ENCODE measurements around the gene HCRTR1. TPM values are rescaled to one million over a fixed set of nuclear protein-coding genes. Genes with fewer than 3 reads are reported as not detected.

Gene HCRTR1
- total RNA-seq, 4 donors from 2014 or later = 0.22 TPM; not detected in 3

- no peaks in the 10 kb centered on the region for H3K27me3 ChIP-seq
- H3K9me3 ChIP-seq = no peaks in the 10 kb centered on the region
- WGBS, 2 donors = 58 to 73% methylated on average over 12 of the region's 12 CpGs
- intact Hi-C loops (cut with DNase I) = no loop called here
- H3K4me1 ChIP-seq = peaks cover 17 to 82% (median 39%) of the 10 kb centered on the region in 3 donors
- no peak overlapping the region for H3K4me3 ChIP-seq
- TF ChIP-seq POLR2A (IDR thresholded peaks at IDR 0.05) = no peak
- peak overlapping the region; percentile 60 to 90 (median 86) for H3K27ac ChIP-seq
- H3K36me3 ChIP-seq = peaks cover 0 to 39% (median 0%) of the 10 kb centered on the region in 3 donors
- no peak for DNase-seq
These were observed 35.4 kb upstream of the HCRTR1 start for GRCh38 chr1:31581821-31582810.

- H3K27ac ChIP-seq = peak overlapping the region; percentile 53 to 90 (median 86)
- intact Hi-C loops (cut with DNase I) = no loop called here
- peaks cover 28 to 86% (median 52%) of the 10 kb centered on the region in 3 donors for H3K4me1 ChIP-seq
- H3K4me3 ChIP-seq = peak overlapping the region in 1 of 4 donors; percentile 16
- 64 to 68% methylated on average over 12 to 13 of the region's 16 CpGs for WGBS, 2 donors
- no peaks in the 10 kb centered on the region for H3K9me3 ChIP-seq
- peaks cover 0 to 4% (median 0%) of the 10 kb centered on the region in 4 donors for H3K27me3 ChIP-seq
- H3K36me3 ChIP-seq = peaks cover 0 to 41% (median 0%) of the 10 kb centered on the region in 3 donors
- TF ChIP-seq CTCF (IDR thresholded peaks at IDR 0.05) = no peak
- TF ChIP-seq POLR2A (IDR thresholded peaks at IDR 0.05) = no peak
- DNase-seq = no peak
These were observed 34.2 kb upstream of the HCRTR1 start for GRCh38 chr1:31583082-31583994.

GRCh38 chr1:31583995-31584868 lies 33.3 kb upstream of the HCRTR1 start:
- WGBS, 2 donors = 60 to 90% methylated on average over 2 to 11 of the region's 13 CpGs
- H3K4me1 ChIP-seq = peaks cover 37 to 93% (median 58%) of the 10 kb centered on the region in 3 donors
- no peaks in the 10 kb centered on the region for H3K9me3 ChIP-seq
- H3K27me3 ChIP-seq = peaks cover 0 to 9% (median 0%) of the 10 kb centered on the region in 4 donors
- intact Hi-C loops (cut with DNase I) = no loop called here
- no peak for DNase-seq
- peaks cover 0 to 41% (median 0%) of the 10 kb centered on the region in 3 donors for H3K36me3 ChIP-seq
- peak overlapping the region; percentile 53 to 90 (median 86) for H3K27ac ChIP-seq
- peak overlapping the region in 1 of 4 donors; percentile 16 for H3K4me3 ChIP-seq
- no peak for TF ChIP-seq CTCF (IDR thresholded peaks at IDR 0.05)
- TF ChIP-seq POLR2A (IDR thresholded peaks at IDR 0.05) = no peak

- no peak for DNase-seq
- peaks cover 0 to 9% (median 0%) of the 10 kb centered on the region in 4 donors for H3K27me3 ChIP-seq
- no peak overlapping the region for H3K4me3 ChIP-seq
- WGBS, 2 donors = 89% methylated on average over 17 of the region's 27 CpGs; no CpG with 5 or more reads in 1 of the 2 donors
- intact Hi-C loops (cut with DNase I) = no loop called here
- H3K9me3 ChIP-seq = no peaks in the 10 kb centered on the region
- peaks cover 39 to 88% (median 54%) of the 10 kb centered on the region in 3 donors for H3K4me1 ChIP-seq
- peaks cover 0 to 41% (median 0%) of the 10 kb centered on the region in 3 donors for H3K36me3 ChIP-seq
- TF ChIP-seq CTCF (IDR thresholded peaks at IDR 0.05) (no peak), POLR2A (IDR thresholded peaks at IDR 0.05) (no peak)
- H3K27ac ChIP-seq = peak overlapping the region; percentile 53 to 90 (median 86)
These were observed 32.4 kb upstream of the HCRTR1 start for GRCh38 chr1:31584869-31585735.

Data from esophagus squamous epithelium (tissue), 5 donors.